ENCODE results near the gene C9.
"Not testable (repeated sequence)": the region's sequence is repeated elsewhere in the genome, so short reads cannot be mapped to it uniquely, and the experiment has no call there.

The C9 gene
- long read RNA-seq, donor 1: 0 reads
- long read RNA-seq, donor 2: 0 reads
- long read RNA-seq, donor 3: 0 reads
- long read RNA-seq, donor 4: 0 reads
- long read RNA-seq, donor 5: 0 reads
- long read RNA-seq, donor 6: 0 reads
- long read RNA-seq, donor 7: 0 reads
- long read RNA-seq, donor 8: 0 reads

DNA sequence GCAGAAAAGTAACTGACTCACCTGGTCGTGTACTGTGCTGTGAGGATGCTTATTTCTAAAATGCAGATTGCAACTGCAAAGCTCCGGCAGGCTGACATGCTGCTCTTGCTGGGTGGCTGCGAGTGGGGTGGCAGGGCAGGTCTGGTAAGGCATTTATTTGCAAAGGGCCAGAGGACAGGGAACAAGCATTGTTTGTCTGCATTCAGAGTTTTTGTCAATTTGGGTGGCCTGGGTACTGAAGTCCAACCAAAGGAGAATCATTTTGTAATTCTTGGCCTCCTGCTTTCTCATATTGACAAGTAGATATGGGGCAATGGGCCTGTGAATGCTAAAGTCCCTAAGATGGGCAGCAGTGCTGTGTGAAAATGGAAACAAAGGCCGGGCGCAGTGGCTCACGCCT lies at the start of gene C9:
Gene C9 (minus strand): TSS at position 129 of the 400 bp plus-strand sequence. CDS start 31 bp downstream, at position 98.
- DNase-seq: no peak

DNA sequence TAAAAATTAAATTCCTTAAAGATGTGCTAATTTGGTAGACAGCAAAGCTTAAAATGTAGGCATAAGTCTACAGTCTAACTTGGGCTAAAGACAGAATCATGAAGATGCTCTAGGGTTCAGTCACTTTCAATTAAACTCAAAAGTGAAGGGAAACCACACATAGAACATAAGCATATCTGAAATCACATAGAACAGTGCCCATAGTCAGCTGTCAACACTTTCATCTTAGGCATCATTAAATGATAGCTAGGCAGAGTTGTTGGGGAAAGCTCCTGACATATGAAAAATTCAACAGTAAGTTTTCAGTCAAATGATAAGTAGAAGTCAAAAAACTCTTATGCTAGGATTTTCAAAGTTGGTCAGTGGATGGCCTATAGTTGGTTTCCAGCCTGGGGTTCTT lies 49.5 kb upstream of the C9 start:
- no peak for DNase-seq

DNA sequence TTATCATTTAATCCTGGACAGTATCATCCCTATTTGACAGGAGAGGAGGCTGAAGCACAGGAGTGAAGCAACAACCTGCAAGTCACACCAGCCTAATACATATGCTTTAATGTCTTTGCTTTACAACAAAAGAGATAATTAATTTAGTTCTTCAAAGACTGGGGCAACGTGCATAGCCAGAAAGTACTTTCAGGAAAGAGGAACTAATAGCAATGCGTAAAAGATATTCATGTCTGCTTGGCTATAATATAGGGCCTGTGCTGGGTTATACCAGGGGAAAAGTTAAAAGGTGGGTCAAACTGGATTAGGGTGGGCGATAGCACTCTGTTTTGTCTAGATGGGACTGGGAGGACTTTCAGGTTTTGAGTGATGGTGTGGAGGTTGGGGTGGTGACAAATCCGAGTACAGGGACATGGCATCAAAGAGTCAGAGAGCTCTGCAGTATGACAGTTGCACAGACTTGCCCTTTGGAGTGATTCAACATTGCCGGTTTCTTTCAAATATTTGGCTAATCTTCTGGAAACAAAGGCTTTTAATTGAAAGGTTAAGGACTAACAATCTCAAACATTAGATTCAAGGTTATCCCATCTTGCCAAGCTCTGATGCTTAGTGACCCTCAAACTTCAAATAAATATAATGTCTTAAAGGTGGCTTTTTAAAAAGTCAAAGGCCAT lies 48.6 kb upstream of the C9 start:
- no peak for DNase-seq

DNA sequence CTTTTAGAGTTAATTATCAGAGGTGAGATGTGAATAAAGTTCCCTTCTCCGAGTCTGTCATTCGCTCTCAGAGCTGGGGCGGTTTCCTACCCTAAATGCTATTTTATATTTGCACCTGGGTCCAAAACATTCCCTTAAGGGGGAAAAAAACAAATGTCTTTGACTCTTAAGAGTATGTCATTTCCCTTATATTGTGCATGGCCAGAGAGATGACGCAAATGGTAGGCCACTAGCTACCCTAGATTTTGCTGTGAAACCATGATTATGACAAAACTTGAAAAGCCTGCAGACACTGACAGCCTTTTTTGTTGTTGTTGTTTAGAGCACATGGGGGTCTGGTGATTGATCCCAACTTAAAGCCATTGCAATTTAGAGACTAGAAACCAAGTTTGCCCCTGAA lies 47.7 kb upstream of the C9 start:
- DNase-seq: no peak

DNA sequence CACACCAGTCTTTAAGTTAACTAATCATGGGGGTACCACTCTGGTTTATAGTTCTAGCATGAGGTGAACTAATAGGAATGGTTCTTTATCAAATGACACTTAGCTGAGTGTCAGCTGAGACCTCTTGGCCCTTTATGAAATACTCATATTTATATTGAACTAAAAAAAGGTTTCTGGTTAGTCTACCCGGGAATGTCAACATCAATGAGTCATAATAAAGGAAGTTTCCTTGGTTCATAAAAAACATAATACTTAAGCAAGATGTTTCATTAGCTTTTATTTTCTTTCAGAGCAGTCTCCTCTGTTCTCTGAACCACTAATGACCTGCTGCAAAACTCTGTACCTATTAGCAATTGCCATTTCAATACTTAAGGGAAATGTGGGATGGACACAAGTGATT lies 46.8 kb upstream of the C9 start:
- no peak for DNase-seq

DNA sequence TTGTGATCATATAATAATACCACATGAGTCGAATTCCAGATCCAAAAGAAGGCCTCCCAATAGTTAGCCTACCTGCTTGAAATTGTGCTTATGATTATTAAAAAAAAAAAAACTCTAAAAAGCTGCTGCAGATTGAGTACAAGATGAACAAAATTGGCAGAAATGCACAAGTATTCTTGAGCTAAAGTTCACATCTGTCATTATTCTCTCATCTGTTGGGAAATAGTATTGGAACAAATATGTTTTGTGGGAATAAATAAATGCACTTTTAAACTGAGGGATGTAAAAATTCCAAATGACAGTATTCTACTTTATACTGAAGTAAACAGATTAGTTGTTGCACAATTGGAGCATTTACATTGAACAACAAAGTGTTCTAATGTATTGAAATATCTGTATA lies 44.7 kb upstream of the C9 start:
- DNase-seq: no peak

DNA sequence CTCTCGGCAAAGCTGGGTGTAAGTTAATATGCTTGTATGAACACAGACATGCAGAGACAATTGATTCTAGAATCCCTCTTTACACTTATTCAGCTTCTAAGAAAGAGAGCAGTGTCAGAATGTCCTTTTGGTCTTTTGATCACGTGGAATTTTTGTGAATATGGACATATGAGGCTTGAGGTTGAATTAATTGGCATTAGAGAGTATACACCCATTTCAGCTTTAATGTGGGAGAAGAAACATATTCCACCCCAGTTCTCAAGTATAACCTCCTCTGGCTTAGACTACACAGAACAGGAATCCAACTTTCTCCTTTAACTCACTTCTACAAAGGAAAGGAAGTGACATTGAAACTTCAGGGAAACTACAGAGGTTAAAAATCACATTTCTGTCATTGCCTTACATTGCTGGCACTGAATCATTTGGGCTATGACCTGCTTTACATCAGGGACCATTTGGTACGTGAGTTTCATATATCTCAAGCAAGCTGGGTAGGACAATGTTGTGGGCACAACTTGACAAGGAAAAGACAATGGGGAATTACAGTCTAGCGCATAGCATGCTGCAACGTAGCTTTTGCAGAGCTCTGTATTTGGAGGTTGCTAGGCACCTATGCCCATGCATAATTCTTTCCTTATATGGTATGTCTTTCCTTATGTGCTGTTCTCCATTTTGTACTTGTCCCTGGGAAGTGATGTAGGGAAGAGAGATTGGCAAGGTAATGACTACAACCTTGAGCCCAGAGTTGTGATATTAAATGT lies 41.0 kb upstream of the C9 start:
- no peak for DNase-seq

DNA sequence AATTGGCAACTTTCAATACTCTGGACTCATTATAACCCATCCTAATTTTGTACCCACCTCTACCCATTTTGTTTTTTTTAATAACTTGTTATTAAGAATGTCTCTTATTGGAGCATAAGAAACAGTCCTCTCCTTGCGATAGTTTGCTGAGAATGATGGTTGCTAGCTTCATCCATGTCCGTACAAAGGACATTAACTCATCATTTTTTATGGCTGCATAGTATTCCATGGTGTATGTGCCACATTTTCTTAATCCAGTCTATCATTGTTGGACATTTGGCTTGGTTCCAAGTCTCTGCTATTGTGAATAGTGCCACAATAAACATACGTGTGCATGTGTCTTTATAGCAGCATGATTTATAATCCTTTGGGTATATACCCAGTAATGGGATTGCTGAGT lies 39.5 kb upstream of the C9 start:
- not testable (repeated sequence) for DNase-seq

DNA sequence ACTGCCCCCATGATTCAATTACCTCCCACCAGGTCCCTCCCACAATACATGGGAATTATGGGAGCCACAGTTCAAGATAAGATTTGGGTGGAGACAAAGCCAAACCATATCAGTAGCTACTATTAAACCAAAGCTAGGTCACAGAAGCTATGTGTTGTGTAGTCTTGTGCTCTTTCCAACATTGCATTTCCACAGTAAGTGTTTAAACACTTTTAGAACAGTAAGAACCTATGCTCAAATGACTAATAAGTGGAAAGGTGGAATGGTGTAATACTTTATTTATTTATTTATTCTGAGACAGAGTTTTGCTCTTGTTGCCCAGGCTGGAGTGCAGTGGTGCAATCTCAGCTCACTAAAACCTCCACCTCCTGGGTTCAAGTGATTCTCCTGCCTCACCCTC lies 37.8 kb upstream of the C9 start:
- DNase-seq: not testable (repeated sequence)

DNA sequence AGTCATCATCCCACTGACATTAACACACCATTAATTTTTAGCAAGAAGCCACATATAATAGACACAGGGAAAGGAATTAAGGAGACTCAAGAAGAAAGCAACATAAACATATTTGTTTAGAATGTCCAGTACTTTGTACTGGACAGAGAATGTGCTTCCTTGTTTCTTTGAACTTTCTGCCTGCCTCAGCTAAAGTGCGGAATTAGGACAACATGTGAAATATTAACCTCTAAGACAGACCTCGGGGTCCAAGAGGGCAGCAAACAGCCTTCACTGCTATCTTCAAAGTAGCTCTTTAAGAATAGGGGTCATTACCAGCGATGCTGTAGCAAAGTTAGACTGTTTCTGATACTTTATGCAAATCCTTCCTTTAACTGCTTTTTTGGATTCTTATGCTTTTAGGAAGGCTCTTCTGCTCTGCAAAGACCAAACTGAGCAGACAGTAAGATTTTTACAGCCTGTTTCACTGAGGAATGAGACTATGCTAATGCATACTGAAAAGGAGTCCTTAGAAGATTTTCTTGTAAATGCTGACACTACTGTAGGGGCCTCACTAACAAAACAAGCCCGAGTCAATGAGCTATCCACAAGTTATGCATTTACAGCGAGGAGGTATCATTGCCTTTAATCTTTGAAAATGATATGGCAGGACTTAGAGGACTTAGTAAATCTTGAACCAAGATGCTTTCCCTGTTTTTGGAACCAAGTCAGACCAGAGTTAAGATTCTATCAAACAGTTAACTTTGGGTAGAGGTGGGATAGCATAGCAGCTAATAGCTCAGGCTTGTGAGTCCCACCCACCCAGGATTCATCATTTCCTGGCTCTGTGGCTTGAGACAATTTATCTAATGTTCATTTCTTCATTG lies 36.7 kb upstream of the C9 start:
- DNase-seq: no peak

DNA sequence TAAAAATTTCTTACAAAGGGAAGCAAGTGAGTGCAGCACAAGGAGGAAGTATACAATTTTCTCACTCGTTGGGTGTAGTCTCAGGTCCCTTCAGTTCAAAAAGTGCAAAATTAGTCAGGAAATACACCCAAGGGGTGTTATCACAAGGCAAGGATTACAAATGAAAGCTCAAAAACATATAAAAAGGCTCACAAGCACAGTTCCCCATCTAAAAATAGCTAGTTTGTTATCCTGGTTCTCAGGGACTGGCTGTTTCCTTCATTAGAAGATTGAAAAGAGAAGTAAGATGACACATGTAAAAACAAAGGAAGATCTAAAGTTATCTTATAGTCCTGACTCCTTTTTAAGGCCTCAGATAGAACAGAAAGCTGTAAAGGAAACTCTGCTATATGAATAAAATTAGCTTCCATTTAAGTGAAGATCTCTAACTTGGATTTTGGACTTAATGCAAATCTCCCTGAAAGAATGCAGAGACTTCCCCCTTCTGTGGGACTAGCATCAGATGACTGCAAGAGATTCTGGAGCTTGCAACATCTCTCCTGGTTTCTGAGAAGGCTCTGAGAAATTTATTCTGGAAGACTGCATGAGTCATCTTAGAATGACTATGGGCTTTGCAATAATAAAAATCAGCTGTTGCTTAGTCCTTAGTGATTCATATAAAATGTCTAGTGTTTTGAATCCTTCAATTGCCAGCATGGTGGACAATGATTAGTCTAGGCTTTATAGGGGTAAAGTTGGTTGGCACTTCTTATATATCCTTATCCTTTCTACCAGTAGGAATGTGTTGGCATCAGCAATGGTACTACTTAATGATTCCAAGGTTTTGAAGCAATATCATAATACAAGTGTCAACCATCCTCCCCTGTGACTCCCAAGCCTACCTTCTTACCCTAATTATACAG lies 35.1 kb upstream of the C9 start:
- DNase-seq: no peak

DNA sequence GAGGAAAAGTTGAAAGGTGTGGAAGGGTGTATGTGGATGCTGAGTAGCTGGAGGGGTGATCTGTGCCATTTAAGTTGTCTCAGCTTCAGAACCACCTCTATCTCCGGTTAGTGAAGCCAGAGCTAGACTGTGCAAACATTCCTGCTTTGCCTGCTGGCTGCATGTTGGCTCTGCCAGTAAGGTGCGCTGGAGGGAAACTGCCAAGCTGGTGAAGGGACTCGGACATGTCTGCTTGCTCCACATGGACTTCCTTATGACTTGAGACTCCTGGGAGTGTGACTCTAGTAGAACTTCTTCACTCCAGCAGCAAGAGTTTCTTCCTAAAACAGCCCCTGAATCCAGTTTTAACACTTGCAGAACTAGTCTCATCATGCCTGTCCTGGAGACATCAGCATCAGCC lies 32.5 kb upstream of the C9 start:
- no peak for DNase-seq

DNA sequence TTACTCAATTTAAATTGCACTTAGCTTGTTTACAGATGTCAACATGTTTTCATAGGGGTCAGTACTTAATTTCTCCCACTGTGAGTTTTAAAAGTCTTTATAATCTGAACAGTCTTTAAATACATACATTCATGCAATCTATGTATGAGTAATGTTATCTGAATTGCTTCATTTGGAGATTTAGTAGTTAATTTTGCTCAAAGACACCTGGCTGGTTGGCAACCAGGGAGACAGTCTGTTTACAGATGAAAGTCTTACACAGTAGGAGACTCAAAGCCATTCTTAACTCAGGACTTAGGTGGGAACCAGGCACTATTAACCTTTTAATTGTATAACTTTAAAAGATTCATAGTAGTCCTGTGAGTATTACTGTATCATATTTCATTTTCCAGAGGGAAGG lies 31.2 kb upstream of the C9 start:
- no peak for DNase-seq

DNA sequence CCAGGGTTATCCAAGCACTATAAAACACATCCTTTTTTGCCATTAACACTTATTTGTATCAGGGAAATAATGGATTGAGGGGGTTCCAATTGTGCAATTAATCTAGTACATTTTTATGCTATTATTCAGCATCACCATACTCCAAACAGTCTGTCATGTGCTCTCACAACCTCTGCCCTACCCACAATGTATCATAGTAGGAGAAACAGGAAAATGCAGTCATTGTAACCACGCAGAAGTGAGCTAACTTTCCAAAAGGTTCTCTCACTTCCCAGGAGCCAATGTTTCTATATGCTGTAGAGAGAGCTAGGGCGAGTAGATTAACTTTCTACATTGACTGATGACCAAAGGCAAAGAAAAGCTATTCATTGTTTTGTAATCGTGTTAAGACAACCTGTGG lies 30.7 kb upstream of the C9 start:
- no peak for DNase-seq

DNA sequence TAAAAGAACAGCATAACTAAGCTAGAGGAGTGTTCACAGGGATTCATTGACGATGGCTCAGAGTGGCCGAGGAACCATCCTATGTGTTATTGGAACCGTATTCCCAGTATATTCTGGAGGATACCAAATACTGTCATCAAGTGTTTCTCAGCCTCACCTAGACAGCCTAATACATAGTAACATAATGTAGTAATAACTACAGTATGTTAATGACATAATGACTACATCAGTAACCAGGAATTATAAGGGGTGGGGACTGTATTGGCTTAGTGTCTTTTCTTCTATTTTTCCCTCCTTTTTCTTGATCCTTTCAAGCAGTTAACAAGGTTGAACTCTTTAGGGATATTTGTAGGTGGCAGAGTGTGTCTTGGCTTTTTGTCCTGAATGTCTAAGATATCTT lies 26.6 kb upstream of the C9 start:
- no peak for DNase-seq

DNA sequence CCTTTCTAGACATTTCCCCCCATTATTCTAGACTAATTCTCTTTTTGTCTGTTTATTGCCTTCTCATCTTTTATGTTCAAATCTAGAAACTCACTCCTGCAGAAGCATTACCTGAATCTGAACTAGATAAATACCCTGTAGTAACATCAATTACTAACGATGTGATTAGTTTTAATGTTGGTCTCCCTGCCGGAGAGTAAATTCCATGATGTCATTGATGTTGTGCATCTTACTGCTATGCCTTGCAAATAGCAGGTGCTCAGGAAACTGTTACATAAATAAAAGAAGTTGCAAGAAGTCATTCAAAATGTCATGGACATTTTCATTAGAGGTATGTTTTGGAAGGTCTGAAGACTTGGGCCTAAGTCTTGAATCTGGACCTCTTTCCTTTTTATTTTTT lies 23.0 kb upstream of the C9 start:
- no peak for DNase-seq

DNA sequence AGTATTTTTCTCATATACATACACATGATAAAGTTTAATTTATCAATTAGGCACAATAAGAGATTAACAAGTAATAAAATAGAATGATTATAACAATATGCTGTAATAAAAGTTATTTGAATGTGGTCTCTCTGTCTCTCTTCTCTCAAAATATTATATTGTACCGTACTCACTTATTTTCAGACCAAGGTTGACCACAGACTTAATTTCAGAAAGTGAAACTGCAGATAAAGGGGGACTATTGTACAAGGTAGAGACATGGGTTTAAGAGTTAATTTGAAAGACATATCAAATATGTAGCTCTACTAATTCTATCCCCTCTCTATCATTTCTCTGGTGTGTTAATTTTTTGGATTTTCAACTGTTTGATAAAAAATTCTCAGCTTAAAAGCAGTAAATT lies 20.0 kb upstream of the C9 start:
- DNase-seq: no peak

DNA sequence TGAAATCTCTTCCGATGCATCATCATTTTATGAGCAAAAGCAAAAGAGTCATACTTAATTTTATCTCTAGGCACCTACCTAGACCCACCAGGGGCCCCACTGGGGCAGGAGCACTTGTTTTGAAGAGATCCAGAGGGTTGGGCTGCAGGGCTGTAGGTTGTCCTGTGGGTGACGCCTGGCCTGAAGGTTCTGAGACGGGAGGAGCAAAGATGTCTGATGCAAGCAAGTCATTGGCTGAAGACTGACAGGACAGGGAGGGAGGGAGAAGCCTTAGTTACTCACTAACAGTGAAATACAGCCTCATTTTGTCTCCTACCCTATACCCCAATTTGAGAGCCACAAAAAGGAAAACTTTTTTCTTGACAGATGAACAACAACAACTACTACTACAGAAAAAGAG lies 17.1 kb upstream of the C9 start:
- no peak for DNase-seq

DNA sequence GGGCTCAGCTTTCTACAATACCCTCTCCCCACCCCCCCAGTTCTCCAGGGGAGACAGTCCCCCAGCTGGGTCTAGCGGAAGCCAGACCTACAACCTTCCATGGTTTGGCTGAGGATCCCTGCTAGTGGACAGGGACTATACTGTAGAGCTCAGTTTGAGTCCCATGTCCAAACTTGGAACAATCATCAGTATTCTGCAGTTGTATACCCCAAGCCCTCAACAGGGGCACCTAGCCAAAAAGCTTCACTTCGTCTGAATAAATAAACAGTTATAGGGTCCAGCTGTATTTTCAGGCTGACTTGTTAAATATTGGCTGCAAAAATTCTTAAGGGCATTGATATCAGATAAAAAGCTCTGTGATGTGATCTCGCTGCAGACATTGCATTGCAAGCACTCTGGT lies 15.4 kb upstream of the C9 start:
- no peak for DNase-seq

DNA sequence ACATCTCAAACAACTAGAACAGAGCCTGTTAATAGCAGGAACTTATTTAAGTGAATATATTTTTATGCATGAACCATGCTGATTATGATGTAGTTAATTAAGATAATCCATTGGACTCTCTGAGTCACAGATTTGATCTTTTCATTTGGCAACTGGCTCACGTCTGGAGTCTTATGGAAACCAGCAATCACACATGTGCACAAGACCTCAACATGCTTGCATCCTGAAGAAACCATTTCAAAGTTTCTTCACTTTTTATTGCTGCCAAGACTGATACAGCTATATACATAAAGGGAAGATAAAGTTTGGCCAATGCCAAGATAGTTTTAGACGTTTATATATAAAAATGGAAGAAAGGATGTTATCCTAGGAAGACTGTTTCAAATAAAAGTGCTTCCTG lies 13.3 kb upstream of the C9 start:
- no peak for DNase-seq

DNA sequence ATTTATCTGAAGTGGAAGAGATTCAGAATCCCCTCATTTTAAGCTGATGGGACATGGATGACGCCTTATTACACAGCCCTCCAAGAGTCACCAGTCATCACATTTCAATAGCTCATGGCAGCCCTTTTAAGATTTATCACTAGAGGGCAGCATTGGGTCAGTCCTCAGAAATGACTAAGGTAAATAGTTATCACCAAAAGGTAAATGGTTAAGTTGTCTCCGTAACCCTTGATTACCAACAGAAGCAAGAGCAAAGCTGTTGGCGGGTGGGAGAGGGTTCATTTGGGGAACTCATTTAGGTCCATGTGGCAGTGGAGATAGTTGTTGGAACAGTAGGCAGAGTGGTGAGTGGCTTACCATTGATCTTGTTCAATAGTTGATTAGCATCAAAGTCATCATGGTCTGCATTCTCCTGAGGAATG lies 12.0 kb upstream of the C9 start:
- peak; percentile 23 for DNase-seq

DNA sequence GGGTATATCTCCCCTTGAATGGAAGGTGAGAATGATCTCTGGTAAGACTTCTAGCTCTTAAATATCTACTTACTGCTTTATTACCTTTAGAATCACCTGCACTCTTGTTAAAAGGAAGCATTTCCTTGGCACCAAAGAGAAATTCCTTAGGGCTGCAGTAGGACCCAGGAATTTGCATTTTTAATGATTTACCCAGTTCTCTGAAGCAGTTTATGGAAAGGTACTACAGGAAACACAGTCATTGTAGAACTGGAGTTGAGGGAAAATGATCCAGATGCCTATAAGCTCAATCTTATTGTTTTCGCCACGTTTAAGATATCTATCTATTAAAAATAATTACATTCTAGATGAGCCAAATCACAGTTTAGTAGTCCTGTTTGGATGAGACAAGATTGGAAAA lies 9.5 kb upstream of the C9 start:
- DNase-seq: no peak

Measured in right kidney (tissue), 9 donors.